ENCODE measurements around the gene AMY2B. TPM values are rescaled to one million over a fixed set of nuclear protein-coding genes. Genes with fewer than 3 reads are reported as not detected.

Gene AMY2B
- total and polyA plus RNA-seq, 2 of the 13 experiments (the other 11 are each of a cell fraction or from before 2014, with no cell fraction given) = 1.3 to 1.9 TPM

GRCh38 chr1:103525607-103526507, 45.5 kb upstream of the AMY2B start, which contains the start of gene RNPC3 (continued):
- TF ChIP-seq, protein P1, sequence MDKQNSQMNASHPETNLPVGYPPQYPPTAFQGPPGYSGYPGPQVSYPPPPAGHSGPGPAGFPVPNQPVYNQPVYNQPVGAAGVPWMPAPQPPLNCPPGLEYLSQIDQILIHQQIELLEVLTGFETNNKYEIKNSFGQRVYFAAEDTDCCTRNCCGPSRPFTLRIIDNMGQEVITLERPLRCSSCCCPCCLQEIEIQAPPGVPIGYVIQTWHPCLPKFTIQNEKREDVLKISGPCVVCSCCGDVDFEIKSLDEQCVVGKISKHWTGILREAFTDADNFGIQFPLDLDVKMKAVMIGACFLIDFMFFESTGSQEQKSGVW (CRISPR knock-in tag; IDR thresholded peaks at IDR 0.05; ENCODE audit: borderline replicate concordance) = no peak
- TF ChIP-seq ZBTB7A (CRISPR knock-in tag; IDR thresholded peaks at IDR 0.05) (no peak), ZSCAN31 (CRISPR knock-in tag; IDR thresholded peaks at IDR 0.05; ENCODE audit: low read depth) (0 out of 2 replicates have a peak, but pooled peaks have one; percentile 29), ZNF772 (CRISPR knock-in tag; IDR thresholded peaks at IDR 0.05) (peak; percentile 83), SALL1 (CRISPR knock-in tag; IDR thresholded peaks at IDR 0.05) (peak; percentile 55; the same call in 1 of the 2 replicates), KLF15 (CRISPR knock-in tag; IDR thresholded peaks at IDR 0.05; ENCODE audit: borderline replicate concordance) (no peak), FOXA3 (CRISPR knock-in tag; IDR thresholded peaks at IDR 0.05) (no peak), YY1 (IDR thresholded peaks at IDR 0.05; ENCODE audit: insufficient read depth, insufficient replicate concordance, low read depth, low read length) (peak; percentile 62), SETDB1 (CRISPR knock-in tag; IDR thresholded peaks at IDR 0.05; ENCODE audit: borderline replicate concordance) (no peak), POGZ (CRISPR knock-in tag; IDR thresholded peaks at IDR 0.05) (peak; percentile 82), ZBTB42 (CRISPR knock-in tag; IDR thresholded peaks at IDR 0.05) (no peak), POLR2AphosphoS2 (IDR thresholded peaks at IDR 0.05; ENCODE audit: low read depth, low read length) (no peak), ZNF121 (CRISPR knock-in tag; IDR thresholded peaks at IDR 0.05) (no peak), ZNF556 (CRISPR knock-in tag; IDR thresholded peaks at IDR 0.05; ENCODE audit: borderline replicate concordance) (no peak), RBM39 (IDR thresholded peaks at IDR 0.05; ENCODE audit: low read depth, low read length, poor library complexity, severe bottlenecking) (peak; percentile 32), PTBP1 (IDR thresholded peaks at IDR 0.05; ENCODE audit: low read depth, low read length, poor library complexity, severe bottlenecking) (no peak), SPEN (CRISPR knock-in tag; IDR thresholded peaks at IDR 0.05; ENCODE audit: low read depth) (peak; percentile 46; the same call in 1 of the 2 replicates), TRIM24 (CRISPR knock-in tag; IDR thresholded peaks at IDR 0.05) (no peak), HDAC2 (CRISPR knock-in tag; IDR thresholded peaks at IDR 0.05) (no peak)
- TF ChIP-seq, protein P2, sequence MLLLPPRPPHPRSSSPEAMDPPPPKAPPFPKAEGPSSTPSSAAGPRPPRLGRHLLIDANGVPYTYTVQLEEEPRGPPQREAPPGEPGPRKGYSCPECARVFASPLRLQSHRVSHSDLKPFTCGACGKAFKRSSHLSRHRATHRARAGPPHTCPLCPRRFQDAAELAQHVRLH (CRISPR knock-in tag; IDR thresholded peaks at IDR 0.05; ENCODE audit: borderline replicate concordance, low read depth) = 0 out of 2 replicates have a peak, but pooled peaks have one; percentile 15
- TF ChIP-seq, protein P3, sequence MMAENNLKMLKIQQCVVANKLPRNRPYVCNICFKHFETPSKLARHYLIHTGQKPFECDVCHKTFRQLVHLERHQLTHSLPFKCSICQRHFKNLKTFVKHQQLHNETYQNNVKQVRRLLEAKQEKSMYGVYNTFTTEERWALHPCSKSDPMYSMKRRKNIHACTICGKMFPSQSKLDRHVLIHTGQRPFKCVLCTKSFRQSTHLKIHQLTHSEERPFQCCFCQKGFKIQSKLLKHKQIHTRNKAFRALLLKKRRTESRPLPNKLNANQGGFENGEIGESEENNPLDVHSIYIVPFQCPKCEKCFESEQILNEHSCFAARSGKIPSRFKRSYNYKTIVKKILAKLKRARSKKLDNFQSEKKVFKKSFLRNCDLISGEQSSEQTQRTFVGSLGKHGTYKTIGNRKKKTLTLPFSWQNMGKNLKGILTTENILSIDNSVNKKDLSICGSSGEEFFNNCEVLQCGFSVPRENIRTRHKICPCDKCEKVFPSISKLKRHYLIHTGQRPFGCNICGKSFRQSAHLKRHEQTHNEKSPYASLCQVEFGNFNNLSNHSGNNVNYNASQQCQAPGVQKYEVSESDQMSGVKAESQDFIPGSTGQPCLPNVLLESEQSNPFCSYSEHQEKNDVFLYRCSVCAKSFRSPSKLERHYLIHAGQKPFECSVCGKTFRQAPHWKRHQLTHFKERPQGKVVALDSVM (CRISPR knock-in tag; IDR thresholded peaks at IDR 0.05) = no peak
- TF ChIP-seq, protein P4, sequence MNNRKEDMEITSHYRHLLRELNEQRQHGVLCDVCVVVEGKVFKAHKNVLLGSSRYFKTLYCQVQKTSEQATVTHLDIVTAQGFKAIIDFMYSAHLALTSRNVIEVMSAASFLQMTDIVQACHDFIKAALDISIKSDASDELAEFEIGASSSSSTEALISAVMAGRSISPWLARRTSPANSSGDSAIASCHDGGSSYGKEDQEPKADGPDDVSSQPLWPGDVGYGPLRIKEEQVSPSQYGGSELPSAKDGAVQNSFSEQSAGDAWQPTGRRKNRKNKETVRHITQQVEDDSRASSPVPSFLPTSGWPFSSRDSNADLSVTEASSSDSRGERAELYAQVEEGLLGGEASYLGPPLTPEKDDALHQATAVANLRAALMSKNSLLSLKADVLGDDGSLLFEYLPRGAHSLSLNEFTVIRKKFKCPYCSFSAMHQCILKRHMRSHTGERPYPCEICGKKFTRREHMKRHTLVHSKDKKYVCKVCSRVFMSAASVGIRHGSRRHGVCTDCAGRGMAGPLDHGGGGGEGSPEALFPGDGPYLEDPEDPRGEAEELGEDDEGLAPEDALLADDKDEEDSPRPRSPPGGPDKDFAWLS (CRISPR knock-in tag; IDR thresholded peaks at IDR 0.05; ENCODE audit: borderline replicate concordance) = no peak
- TF ChIP-seq, protein P5, sequence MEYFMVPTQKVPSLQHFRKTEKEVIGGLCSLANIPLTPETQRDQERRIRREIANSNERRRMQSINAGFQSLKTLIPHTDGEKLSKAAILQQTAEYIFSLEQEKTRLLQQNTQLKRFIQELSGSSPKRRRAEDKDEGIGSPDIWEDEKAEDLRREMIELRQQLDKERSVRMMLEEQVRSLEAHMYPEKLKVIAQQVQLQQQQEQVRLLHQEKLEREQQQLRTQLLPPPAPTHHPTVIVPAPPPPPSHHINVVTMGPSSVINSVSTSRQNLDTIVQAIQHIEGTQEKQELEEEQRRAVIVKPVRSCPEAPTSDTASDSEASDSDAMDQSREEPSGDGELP (IDR thresholded peaks at IDR 0.05; ENCODE audit: borderline replicate concordance, low read depth) = no peak

Measured in HepG2 (cell line).